Memory B cell (primary cell): ENCODE results near the gene ZNF396.

ENCODE experiments used
- ATAC-seq: fragments of 150-1000 bp; cut with Tn5 transposase; 2 replicates; pipeline ENCODE4 v1.10.0; 2021; ENCODE audit warnings: low read depth, mild to moderate bottlenecking, moderate library complexity
- DNase-seq, 2 donors: peaks; one replicate each; pipeline ENCODE4 v3.0.0; 2022; ENCODE audit warnings: low spot score in 2 of 2
- H3K27ac Mint-ChIP-seq: one replicate; pipeline ENCODE4 v1.8.0; 2022; ENCODE audit warnings: mild to moderate bottlenecking, moderate library complexity, mixed read lengths
- H3K27me3 Mint-ChIP-seq: one replicate; pipeline ENCODE4 v1.8.0; 2022; ENCODE audit warnings: mixed read lengths
- H3K36me3 Mint-ChIP-seq: one replicate; pipeline ENCODE4 v1.8.0; 2022; ENCODE audit warnings: mild to moderate bottlenecking, mixed read lengths
- H3K4me1 Mint-ChIP-seq: one replicate; pipeline ENCODE4 v1.8.0; 2022; ENCODE audit warnings: mixed read lengths
- H3K4me3 Mint-ChIP-seq: one replicate; pipeline ENCODE4 v1.8.0; 2022; ENCODE audit warnings: mild to moderate bottlenecking, moderate library complexity, mixed read lengths
- H3K9me3 Mint-ChIP-seq: one replicate; pipeline ENCODE4 v1.8.0; 2022; ENCODE audit warnings: mixed read lengths

The ZNF396 gene

DNA sequence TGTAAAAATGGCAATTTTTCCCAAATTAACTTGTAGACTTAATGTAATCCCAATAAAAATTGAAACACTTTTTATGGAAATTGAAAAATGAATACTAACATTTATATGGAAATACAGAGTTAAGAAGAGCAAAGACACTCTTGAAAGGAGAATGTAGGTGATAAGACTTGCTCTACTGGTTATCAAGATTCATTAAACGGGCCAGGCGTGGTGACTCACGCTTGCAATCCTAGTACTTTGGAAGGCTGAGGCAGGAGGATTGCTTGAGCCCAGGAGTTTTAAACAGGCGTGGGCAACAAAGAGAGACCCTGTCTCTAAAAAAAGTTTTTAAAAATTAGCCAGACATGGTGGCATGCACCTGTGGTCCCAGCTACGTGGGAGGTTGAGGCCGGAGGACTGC lies 29.5 kb upstream of the ZNF396 start:
- Mint-ChIP-seq H3K9me3 (peaks cover 4% of the 10 kb centered on the region), H3K27ac (no peak overlapping the region), H3K4me3 (no peak overlapping the region), H3K36me3 (no peaks in the 10 kb centered on the region), H3K4me1 (peaks cover 27% of the 10 kb centered on the region), H3K27me3 (peaks cover 2% of the 10 kb centered on the region)
- no peak for DNase-seq
- no peak for ATAC-seq

DNA sequence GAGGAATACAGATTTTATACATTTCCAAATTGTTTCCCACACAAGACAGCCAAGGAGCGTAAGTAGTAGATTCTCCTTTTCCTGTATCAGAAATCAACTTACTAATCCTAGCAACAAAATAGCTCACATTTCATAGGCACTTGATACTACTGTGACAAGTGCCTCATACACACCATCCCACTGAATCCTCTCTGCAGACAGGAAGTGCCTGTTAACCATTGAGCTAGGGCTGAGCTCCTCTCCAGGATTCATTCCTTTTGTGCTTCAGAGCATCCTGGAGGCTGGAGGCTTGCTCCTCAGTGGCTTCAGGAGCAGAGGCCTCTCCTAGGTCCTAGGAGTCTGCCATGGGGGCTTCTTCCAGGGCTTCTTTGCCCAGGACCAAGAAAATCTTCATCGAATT lies 20.8 kb upstream of the ZNF396 start:
- DNase-seq (no peak), ATAC-seq (no peak)
- Mint-ChIP-seq H3K36me3 (no peaks in the 10 kb centered on the region), H3K9me3 (no peaks in the 10 kb centered on the region), H3K27me3 (peaks cover 4% of the 10 kb centered on the region), H3K4me3 (no peak overlapping the region), H3K4me1 (no peaks in the 10 kb centered on the region), H3K27ac (no peak overlapping the region)

GRCh38 chr18:35393716-35394115 lies 16.6 kb upstream of the ZNF396 start:
- Mint-ChIP-seq H3K36me3 (no peaks in the 10 kb centered on the region), H3K4me1 (peaks cover 5% of the 10 kb centered on the region), H3K27ac (no peak overlapping the region), H3K27me3 (peaks cover 4% of the 10 kb centered on the region), H3K9me3 (peaks cover 3% of the 10 kb centered on the region), H3K4me3 (no peak overlapping the region)
- ATAC-seq (no peak), DNase-seq (no peak)

GRCh38 chr18:35392375-35392774 lies 15.2 kb upstream of the ZNF396 start:
- Mint-ChIP-seq H3K36me3 (no peaks in the 10 kb centered on the region), H3K27me3 (peaks cover 2% of the 10 kb centered on the region), H3K27ac (no peak overlapping the region), H3K4me3 (no peak overlapping the region), H3K9me3 (peaks cover 3% of the 10 kb centered on the region), H3K4me1 (peaks cover 5% of the 10 kb centered on the region)
- no peak for ATAC-seq
- DNase-seq, result no peak

DNA sequence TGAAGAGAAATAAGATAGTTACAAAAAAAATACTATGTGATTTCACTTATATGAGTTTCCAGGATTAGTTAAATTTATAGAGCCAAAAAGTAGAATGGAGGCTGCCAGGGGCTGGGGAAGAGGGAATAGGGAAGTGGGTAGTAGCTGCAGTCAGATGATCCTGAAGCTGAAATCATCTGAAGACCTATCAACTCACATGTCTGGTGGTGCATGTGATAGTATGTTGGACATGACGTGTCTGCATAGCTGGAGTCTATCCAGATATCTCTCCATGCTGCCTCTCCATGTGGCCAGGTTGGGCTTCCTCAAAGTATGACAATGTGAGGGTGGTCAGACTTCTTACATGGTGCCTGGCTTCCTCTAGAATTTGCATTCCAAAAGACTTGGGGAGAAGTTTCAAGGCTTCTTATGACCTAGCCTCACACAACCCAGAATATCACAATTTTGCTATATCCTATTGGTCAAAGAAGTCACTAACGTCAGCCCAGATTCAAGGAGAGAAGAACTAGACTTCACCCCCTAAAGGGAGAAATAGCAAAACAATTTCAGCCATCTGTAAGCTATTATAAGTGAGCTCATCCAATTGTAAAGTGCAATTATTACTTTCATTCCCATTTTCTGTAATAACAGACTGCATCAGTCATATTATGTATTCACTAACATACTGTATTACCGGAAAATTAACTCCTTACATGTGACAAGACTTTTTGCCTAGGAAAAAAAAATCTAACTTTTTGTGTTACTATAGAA lies 14.0 kb upstream of the ZNF396 start:
- Mint-ChIP-seq H3K27ac (no peak overlapping the region), H3K27me3 (peaks cover 4% of the 10 kb centered on the region), H3K4me3 (no peak overlapping the region), H3K4me1 (peaks cover 8% of the 10 kb centered on the region), H3K9me3 (peaks cover 3% of the 10 kb centered on the region), H3K36me3 (no peaks in the 10 kb centered on the region)
- ATAC-seq, result peak; percentile 68
- no peak for DNase-seq

DNA sequence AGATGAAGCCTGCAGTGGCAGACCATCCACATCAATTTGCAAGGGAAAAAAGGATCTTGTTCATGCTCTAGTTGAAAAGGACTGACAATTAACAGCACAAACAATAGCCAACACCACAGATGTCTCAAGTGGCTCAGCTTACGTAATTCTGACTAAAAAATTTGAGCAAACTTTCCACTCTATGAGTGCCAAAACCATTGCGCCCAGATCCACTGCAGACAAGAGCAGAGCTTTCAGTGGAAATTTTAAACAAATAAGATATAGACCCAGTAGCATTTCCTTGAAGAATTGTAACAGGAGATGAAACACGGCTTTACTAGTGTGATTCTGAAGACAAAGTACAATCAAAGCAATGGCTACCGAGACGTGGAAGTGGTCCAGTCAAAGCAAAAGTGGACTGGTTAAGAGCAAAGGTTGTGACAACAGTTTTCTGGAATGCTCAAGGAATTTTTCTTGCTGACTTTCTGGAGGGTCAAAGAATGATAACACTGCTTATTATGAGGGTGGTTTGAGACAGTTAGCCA lies 12.0 kb upstream of the ZNF396 start:
- ATAC-seq (no peak), DNase-seq (no peak)
- no peak overlapping the region for H3K4me3 Mint-ChIP-seq
- H3K36me3 Mint-ChIP-seq, result no peaks in the 10 kb centered on the region
- H3K27ac Mint-ChIP-seq, result no peak overlapping the region
- peaks cover 6% of the 10 kb centered on the region for H3K27me3 Mint-ChIP-seq
- H3K9me3 Mint-ChIP-seq, result peaks cover 3% of the 10 kb centered on the region
- H3K4me1 Mint-ChIP-seq, result peaks cover 8% of the 10 kb centered on the region

- H3K4me1 Mint-ChIP-seq, result peaks cover 8% of the 10 kb centered on the region
- H3K27me3 Mint-ChIP-seq, result peaks cover 6% of the 10 kb centered on the region
- ATAC-seq (peak; percentile 24), DNase-seq (no peak)
- no peaks in the 10 kb centered on the region for H3K9me3 Mint-ChIP-seq
- no peak overlapping the region for H3K27ac Mint-ChIP-seq
- H3K4me3 Mint-ChIP-seq, result no peak overlapping the region
- H3K36me3 Mint-ChIP-seq, result no peaks in the 10 kb centered on the region
Observed at GRCh38 chr18:35387152-35387571, 10.0 kb upstream of the ZNF396 start.

DNA sequence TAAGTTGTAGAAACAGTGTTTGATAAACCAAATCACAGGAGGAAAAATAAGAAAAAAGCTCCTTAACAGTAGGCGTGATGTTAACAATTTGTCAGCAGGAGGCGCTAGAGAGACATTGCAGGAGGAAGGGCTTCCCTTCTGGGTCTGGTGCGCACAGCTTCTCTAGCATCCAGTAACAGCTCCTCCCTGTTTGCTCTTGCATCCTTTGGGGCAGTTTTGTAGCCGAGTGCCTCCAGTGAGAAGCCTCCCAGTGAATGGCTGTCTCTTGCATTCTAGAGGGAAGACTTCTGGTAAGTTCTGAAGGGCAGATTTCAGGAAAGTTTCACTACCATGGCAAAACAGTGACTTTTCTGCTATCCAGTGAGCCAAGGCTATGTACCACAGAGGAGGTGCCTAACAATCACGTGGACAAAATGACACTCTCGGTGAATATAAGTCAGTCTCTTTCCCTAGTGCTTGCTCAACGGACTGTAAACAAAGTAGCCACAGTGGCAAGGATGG lies 9.5 kb upstream of the ZNF396 start:
- DNase-seq, result peak; percentile 58 to 68
- H3K27ac Mint-ChIP-seq, result no peak overlapping the region
- peak; percentile 84 for ATAC-seq

DNA sequence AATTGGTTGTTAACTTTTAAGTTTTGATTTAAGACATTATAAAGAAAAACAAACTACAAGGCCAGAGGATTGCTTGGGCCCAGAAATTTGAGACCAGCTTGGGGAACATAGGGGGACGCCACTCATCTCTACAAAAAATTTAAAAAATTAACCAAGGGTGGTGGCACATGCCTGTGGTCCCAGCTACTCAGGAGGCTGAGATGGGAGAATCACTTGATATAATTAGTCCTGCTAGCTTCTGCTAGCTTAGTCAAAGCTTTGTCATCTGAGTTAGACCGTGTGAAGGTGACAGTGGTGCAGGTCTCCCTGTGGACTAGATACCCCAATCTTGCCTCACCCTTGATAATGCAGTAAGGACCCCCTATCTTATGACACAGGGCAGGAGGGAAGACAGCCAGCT lies 6.0 kb upstream of the ZNF396 start:
- Mint-ChIP-seq H3K36me3 (no peaks in the 10 kb centered on the region), H3K27ac (no peak overlapping the region), H3K4me1 (peaks cover 2% of the 10 kb centered on the region), H3K27me3 (peaks cover 7% of the 10 kb centered on the region), H3K4me3 (no peak overlapping the region), H3K9me3 (peaks cover 1% of the 10 kb centered on the region)
- DNase-seq, result no peak
- ATAC-seq, result no peak

More for the DNA sequence above, 9.5 kb upstream of the ZNF396 start:
- no peaks in the 10 kb centered on the region for H3K9me3 Mint-ChIP-seq
- H3K36me3 Mint-ChIP-seq, result no peaks in the 10 kb centered on the region
- H3K4me1 Mint-ChIP-seq, result peaks cover 8% of the 10 kb centered on the region
- H3K4me3 Mint-ChIP-seq, result no peak overlapping the region
- H3K27me3 Mint-ChIP-seq, result peaks cover 6% of the 10 kb centered on the region

GRCh38 chr18:35379421-35379820 lies 2.3 kb upstream of the ZNF396 start:
- Mint-ChIP-seq H3K9me3 (peaks cover 1% of the 10 kb centered on the region), H3K27me3 (peaks cover 2% of the 10 kb centered on the region), H3K36me3 (no peaks in the 10 kb centered on the region), H3K4me1 (peaks cover 4% of the 10 kb centered on the region), H3K27ac (no peak overlapping the region), H3K4me3 (no peak overlapping the region)
- no peak for DNase-seq
- no peak for ATAC-seq

- peaks cover 2% of the 10 kb centered on the region for H3K27me3 Mint-ChIP-seq
- peaks cover 1% of the 10 kb centered on the region for H3K9me3 Mint-ChIP-seq
- no peak overlapping the region for H3K4me3 Mint-ChIP-seq
- no peak overlapping the region for H3K27ac Mint-ChIP-seq
- H3K4me1 Mint-ChIP-seq, result peaks cover 4% of the 10 kb centered on the region
- H3K36me3 Mint-ChIP-seq, result no peaks in the 10 kb centered on the region
- no peak for ATAC-seq
- no peak for DNase-seq
Observed at GRCh38 chr18:35378574-35378896, 1.4 kb upstream of the ZNF396 start.

- peak overlapping the region; percentile 83 for H3K27ac Mint-ChIP-seq
- peaks cover 1% of the 10 kb centered on the region for H3K9me3 Mint-ChIP-seq
- H3K36me3 Mint-ChIP-seq, result no peaks in the 10 kb centered on the region
- peaks cover 2% of the 10 kb centered on the region for H3K27me3 Mint-ChIP-seq
- ATAC-seq (no peak), DNase-seq (no peak)
- H3K4me3 Mint-ChIP-seq, result peak overlapping the region; percentile 80
- peaks cover 4% of the 10 kb centered on the region for H3K4me1 Mint-ChIP-seq
Observed at GRCh38 chr18:35377875-35378573, 887 bp upstream of the ZNF396 start.

GRCh38 chr18:35376393-35376741 lies 770 bp downstream of the ZNF396 start:
- Mint-ChIP-seq H3K27me3 (peaks cover 1% of the 10 kb centered on the region), H3K4me1 (peaks cover 4% of the 10 kb centered on the region), H3K36me3 (no peaks in the 10 kb centered on the region), H3K27ac (peak overlapping the region; percentile 83), H3K9me3 (peaks cover under 1% of the 10 kb centered on the region), H3K4me3 (peak overlapping the region; percentile 92)
- DNase-seq (peak; percentile 14 to 37), ATAC-seq (peak; percentile 67)

- Mint-ChIP-seq H3K27me3 (no peaks in the 10 kb centered on the region), H3K4me3 (no peak overlapping the region), H3K36me3 (peaks cover under 1% of the 10 kb centered on the region), H3K4me1 (peaks cover 4% of the 10 kb centered on the region), H3K27ac (no peak overlapping the region), H3K9me3 (no peaks in the 10 kb centered on the region)
- ATAC-seq (no peak), DNase-seq (no peak)
Observed at GRCh38 chr18:35374708-35375107, 2.4 kb downstream of the ZNF396 start.
